K562 (cell line): Measurements from ENCODE around the gene ESPL1. TPM values are rescaled to one million over a fixed set of nuclear protein-coding genes. Genes with fewer than 3 reads are reported as not detected.

Experiments
- ATF3 ChIP-seq, 2 experiments: fragments of 450-650 bp in 1 of 2; sonication (generic) in 1 of 2; formaldehyde crosslinking in 1 of 2; IDR thresholded peaks in 1 of 2; conservative IDR thresholded peaks in 1 of 2; 2 replicates each; pipeline versions ENCODE4 v1.6.1 to v1.8.1; 2016 to 2023; ENCODE audit warnings: mild to moderate bottlenecking in 2 of 2, moderate library complexity in 2 of 2, inconsistent platforms in 1 of 2, missing genetic modification reagents in 1 of 2
- CC2D1A ChIP-seq: fragments of 450-650 bp; IDR thresholded peaks from 2 replicates; pipeline ENCODE4 v1.6.1; 2017; ENCODE audit warnings: mild to moderate bottlenecking
- CREB1 ChIP-seq, 2 experiments: sonication (generic) in 1 of 2; formaldehyde crosslinking in 1 of 2; IDR thresholded peaks; 2 replicates each; pipeline versions ENCODE4 v1.6.1 to v1.8.0; 2012 to 2022; ENCODE audit warnings: inconsistent platforms in 1 of 2, mild to moderate bottlenecking in 1 of 2, missing genetic modification reagents in 1 of 2, moderate library complexity in 1 of 2
- EP400 ChIP-seq: fragments of 450-650 bp; IDR thresholded peaks from 2 replicates; pipeline ENCODE4 v1.6.1; 2017; ENCODE audit warnings: antibody characterized with exemption, mild to moderate bottlenecking, moderate library complexity
- MGA ChIP-seq: fragments of 450-650 bp; IDR thresholded peaks from 2 replicates; pipeline ENCODE4 v1.6.1; 2016; ENCODE audit warnings: mild to moderate bottlenecking, moderate library complexity
- NFIC ChIP-seq: fragments of 450-650 bp; IDR thresholded peaks from 2 replicates; pipeline ENCODE4 v1.6.1; 2017; ENCODE audit warnings: mild to moderate bottlenecking, inconsistent platforms
- PKNOX1 ChIP-seq: fragments of 450-650 bp; IDR thresholded peaks from 2 replicates; pipeline ENCODE4 v1.6.1; 2016
- THAP7 ChIP-seq: fragments of 250-450 bp; sonication (Bioruptor Pico); IDR thresholded peaks from 2 replicates; pipeline ENCODE4 v1.5.0; 2021
- ZBTB2 ChIP-seq: fragments of 450-650 bp; IDR thresholded peaks from 2 replicates; pipeline ENCODE4 v1.6.1; 2016; ENCODE audit warnings: antibody characterized with exemption
- ZBTB7A ChIP-seq: IDR thresholded peaks from 2 replicates; pipeline ENCODE4 v1.6.1; 2011; ENCODE audit warnings: low read depth, mild to moderate bottlenecking, low read length, moderate library complexity, borderline replicate concordance; ENCODE audit not compliant: control insufficient read depth
- polyA plus RNA-seq, 8 experiments: library from polyadenylated mRNA; depleted of rRNA in 4 of 8; stranded (reverse) in 5 of 8; unstranded in 3 of 8; fragments of >200 nt; fragmentation: Nextera tagmentation in 2 of 8; fragmentation: Illumina TruSeq in 1 of 8; extraction: Ambion mirVana in 2 of 8; extraction: Trizol in 1 of 8; gene quantifications; 2 replicates each; pipeline versions ENCODE4 v1.2.1 to v1.2.3, GENCODE V29; 2011 to 2014; ENCODE audit warnings: inconsistent platforms in 1 of 8, missing spikeins in 1 of 8
- total RNA-seq, 7 experiments: library from RNA; depleted of rRNA in 6 of 7; stranded (reverse); fragments of >200 nt in 6 of 7; fragmentation: Illumina TruSeq in 2 of 7; extraction: Trizol in 2 of 7; gene quantifications; 2 replicates each; pipeline versions ENCODE4 v1.2.1 to v1.2.3, GENCODE V29; 2011 to 2021; ENCODE audit warnings: low replicate concordance in 1 of 7

Gene ESPL1
- total and polyA plus RNA-seq, 9 of the 15 experiments (the other 6 are each of a cell fraction or from before 2014, with no cell fraction given): 1.2 to 55.0 (median 18.7) TPM

- peak; percentile 72 for TF ChIP-seq MGA
- TF ChIP-seq NFIC: 0 out of 2 replicates have a peak, but pooled peaks have one; percentile 19
- peak; percentile 54; the same call in 1 of the 2 replicates for TF ChIP-seq ZBTB7A
- TF ChIP-seq CC2D1A: no peak
- TF ChIP-seq CREB1 (IDR thresholded peaks at IDR 0.05): no peak
- 0 out of 2 replicates have a peak, but pooled peaks have one; percentile 27 for TF ChIP-seq CREB1 (CRISPR knock-in tag; IDR thresholded peaks at IDR 0.05)
- TF ChIP-seq EP400: peak; percentile 59; the same call in 1 of the 2 replicates
- no peak for TF ChIP-seq THAP7
- TF ChIP-seq ZBTB2: peak; percentile 82
- TF ChIP-seq PKNOX1: no peak
- no peak for TF ChIP-seq ATF3 (IDR thresholded peaks at IDR 0.05)
- TF ChIP-seq ATF3 (CRISPR knock-in tag; conservative IDR thresholded peaks at IDR 0.05): no peak
Observed at GRCh38 chr12:53219292-53219955, 48.7 kb upstream of the ESPL1 start (continued).
